SK-N-SH (cell line): ENCODE data around the gene NLGN1.

Source experiments
- ELF1 ChIP-seq: IDR thresholded peaks from 2 replicates; pipeline ENCODE4 v1.4.0; 2012
- EP300 ChIP-seq, 2 experiments: IDR thresholded peaks; 2 replicates each; pipeline versions ENCODE4 v1.4.0 to v1.6.1; 2012; ENCODE audit warnings: borderline replicate concordance in 1 of 2, low read depth in 1 of 2, low read length in 1 of 2
- FOSL2 ChIP-seq: IDR thresholded peaks from 2 replicates; pipeline ENCODE4 v1.4.0; 2012; ENCODE audit warnings: low read depth, mild to moderate bottlenecking, moderate library complexity, borderline replicate concordance
- MXI1 ChIP-seq: IDR thresholded peaks from 2 replicates; pipeline ENCODE4 v1.6.1; 2012; ENCODE audit warnings: mild to moderate bottlenecking, low read depth, low read length, improper control_type of control experiment
- POLR2AphosphoS5 ChIP-seq: IDR thresholded peaks from 2 replicates; pipeline ENCODE4 v1.6.1; 2012; ENCODE audit warnings: low read depth, low read length
- RAD21 ChIP-seq: IDR thresholded peaks from 2 replicates; pipeline ENCODE4 v1.6.1; 2012; ENCODE audit warnings: mild to moderate bottlenecking, low read length
- TAF1 ChIP-seq: IDR thresholded peaks from 2 replicates; pipeline ENCODE4 v1.6.1; 2012; ENCODE audit warnings: low read depth, mild to moderate bottlenecking, low read length, moderate library complexity, borderline replicate concordance
- TCF12 ChIP-seq: IDR thresholded peaks from 2 replicates; pipeline ENCODE4 v1.4.0; 2012
- USF2 ChIP-seq: fragments of 150-350 bp; IDR thresholded peaks from 2 replicates; pipeline ENCODE4 v1.6.1; 2017; ENCODE audit warnings: antibody characterized with exemption, low read length, low read depth, borderline replicate concordance
- TF ChIP-seq, protein P1 (sequence below): fragments of 200-600 bp; sonication (generic); IDR thresholded peaks from 2 replicates; pipeline ENCODE4 v1.6.1; 2017; ENCODE audit warnings: antibody characterized with exemption, mild to moderate bottlenecking, moderate library complexity

- TF ChIP-seq MXI1 (no peak), EP300 (IDR thresholded peaks at IDR 0.05; ENCODE audit: borderline replicate concordance in 1 of 2, low read depth in 1 of 2, low read length in 1 of 2) (no peak), FOSL2 (no peak), TAF1 (no peak), RAD21 (peak; percentile 59), POLR2AphosphoS5 (no peak), ELF1 (no peak), USF2 (no peak), TCF12 (no peak)
- TF ChIP-seq, protein P1, sequence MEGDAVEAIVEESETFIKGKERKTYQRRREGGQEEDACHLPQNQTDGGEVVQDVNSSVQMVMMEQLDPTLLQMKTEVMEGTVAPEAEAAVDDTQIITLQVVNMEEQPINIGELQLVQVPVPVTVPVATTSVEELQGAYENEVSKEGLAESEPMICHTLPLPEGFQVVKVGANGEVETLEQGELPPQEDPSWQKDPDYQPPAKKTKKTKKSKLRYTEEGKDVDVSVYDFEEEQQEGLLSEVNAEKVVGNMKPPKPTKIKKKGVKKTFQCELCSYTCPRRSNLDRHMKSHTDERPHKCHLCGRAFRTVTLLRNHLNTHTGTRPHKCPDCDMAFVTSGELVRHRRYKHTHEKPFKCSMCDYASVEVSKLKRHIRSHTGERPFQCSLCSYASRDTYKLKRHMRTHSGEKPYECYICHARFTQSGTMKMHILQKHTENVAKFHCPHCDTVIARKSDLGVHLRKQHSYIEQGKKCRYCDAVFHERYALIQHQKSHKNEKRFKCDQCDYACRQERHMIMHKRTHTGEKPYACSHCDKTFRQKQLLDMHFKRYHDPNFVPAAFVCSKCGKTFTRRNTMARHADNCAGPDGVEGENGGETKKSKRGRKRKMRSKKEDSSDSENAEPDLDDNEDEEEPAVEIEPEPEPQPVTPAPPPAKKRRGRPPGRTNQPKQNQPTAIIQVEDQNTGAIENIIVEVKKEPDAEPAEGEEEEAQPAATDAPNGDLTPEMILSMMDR = peak; percentile 53
Measured at GRCh38 chr3:173529062-173529711, 131.6 kb downstream of the NLGN1 start.
